ENCODE results near the gene TESK2. TPM values are rescaled to one million over a fixed set of nuclear protein-coding genes. Genes with fewer than 3 reads are reported as not detected.
A peak's percentile ranks its signal among the peaks of the same experiment; 100 is the strongest.

TESK2 gene
- total and polyA plus RNA-seq, 2 of the 13 experiments (the other 11 are each of a cell fraction or from before 2014, with no cell fraction given): 5.5 to 9.6 TPM

DNA sequence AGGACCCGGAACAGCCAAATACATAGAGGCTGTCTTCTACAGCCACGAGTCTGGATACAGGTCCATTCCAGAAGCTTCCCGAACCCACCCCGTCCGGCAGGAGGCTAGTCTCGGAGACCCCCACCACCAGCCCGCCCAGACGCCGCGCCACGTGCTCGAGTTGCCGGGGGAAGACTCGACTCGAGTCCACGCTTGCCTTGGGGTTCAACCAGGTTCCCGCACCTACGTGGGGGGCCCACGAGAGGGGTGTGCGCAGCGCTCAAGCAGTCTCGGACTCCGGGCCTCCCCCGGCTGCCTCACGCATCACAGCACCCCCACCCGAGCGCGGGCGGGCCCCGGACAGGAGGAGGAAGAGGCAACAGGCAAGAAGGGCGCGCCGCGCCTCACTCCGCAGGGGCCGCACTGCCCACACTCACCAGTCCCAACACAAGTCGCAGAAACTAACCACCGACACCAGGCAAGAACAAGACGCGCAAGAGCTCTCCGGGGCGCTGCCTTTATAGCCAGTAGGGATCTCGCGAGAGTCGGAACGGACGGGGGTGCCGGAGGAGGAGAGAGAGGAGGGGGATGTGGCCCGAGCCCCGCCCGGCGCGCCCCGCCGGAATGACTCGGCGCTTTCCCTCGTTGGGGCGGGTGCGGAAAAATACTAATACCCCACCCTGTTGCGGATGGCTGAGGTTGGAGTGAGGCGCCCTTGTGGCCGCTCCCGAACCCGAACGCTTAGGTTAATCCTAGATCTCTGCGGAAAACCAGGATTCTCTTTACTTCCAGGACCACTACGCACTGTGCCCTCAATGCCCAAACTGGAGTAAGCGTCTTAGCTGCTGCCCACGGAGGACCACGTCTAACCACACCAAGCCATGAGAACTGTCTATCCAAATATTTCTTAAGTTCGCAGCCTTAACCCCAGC is 30.7 kb upstream of the TESK2 start, which contains the start of gene PRDX1 (continued):
- TF ChIP-seq PTBP1 (IDR thresholded peaks at IDR 0.05; ENCODE audit: low read depth, low read length, poor library complexity, severe bottlenecking) (no peak), TEAD2 (CRISPR knock-in tag; IDR thresholded peaks at IDR 0.05) (peak; percentile 31; the same call in 1 of the 2 replicates), ZNF552 (CRISPR knock-in tag; IDR thresholded peaks at IDR 0.05; ENCODE audit: borderline replicate concordance) (peak; percentile 91; the same call in 1 of the 2 replicates), ONECUT2 (CRISPR knock-in tag; IDR thresholded peaks at IDR 0.05) (peak; percentile 55), ZNF530 (CRISPR knock-in tag; IDR thresholded peaks at IDR 0.05; ENCODE audit: low read depth) (no peak), IKZF1 (IDR thresholded peaks at IDR 0.05) (no peak), MED8 (CRISPR knock-in tag; IDR thresholded peaks at IDR 0.05; ENCODE audit: insufficient replicate concordance) (peak; percentile 88), ZNF557 (CRISPR knock-in tag; IDR thresholded peaks at IDR 0.05) (peak; percentile 93), AGO1 (IDR thresholded peaks at IDR 0.05; ENCODE audit: low read depth, low read length, poor library complexity, severe bottlenecking) (peak; percentile 77), WIZ (CRISPR knock-in tag; IDR thresholded peaks at IDR 0.05) (no peak; the same call in 1 of the 2 replicates), TCF12 (IDR thresholded peaks at IDR 0.05) (no peak), TCF12 (CRISPR knock-in tag; IDR thresholded peaks at IDR 0.05) (peak; percentile 70; the same call in 1 of the 2 replicates), CBX1 (IDR thresholded peaks at IDR 0.05; ENCODE audit: low read depth) (peak; percentile 96), NCOA5 (CRISPR knock-in tag; IDR thresholded peaks at IDR 0.05) (no peak)
- TF ChIP-seq, protein P1, sequence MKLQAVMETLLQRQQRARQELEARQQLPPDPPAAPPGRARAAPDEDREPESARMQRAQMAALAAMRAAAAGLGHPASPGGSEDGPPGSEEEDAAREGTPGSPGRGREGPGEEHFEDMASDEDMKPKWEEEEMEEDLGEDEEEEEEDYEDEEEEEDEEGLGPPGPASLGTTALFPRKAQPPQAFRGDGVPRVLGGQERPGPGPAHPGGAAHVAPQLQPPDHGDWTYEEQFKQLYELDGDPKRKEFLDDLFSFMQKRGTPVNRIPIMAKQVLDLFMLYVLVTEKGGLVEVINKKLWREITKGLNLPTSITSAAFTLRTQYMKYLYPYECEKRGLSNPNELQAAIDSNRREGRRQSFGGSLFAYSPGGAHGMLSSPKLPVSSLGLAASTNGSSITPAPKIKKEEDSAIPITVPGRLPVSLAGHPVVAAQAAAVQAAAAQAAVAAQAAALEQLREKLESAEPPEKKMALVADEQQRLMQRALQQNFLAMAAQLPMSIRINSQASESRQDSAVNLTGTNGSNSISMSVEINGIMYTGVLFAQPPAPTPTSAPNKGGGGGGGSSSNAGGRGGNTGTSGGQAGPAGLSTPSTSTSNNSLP (IDR thresholded peaks at IDR 0.05; ENCODE audit: low read depth, low read length): 0 out of 2 replicates have a peak, but pooled peaks have one; percentile 17
- TF ChIP-seq, protein P2, sequence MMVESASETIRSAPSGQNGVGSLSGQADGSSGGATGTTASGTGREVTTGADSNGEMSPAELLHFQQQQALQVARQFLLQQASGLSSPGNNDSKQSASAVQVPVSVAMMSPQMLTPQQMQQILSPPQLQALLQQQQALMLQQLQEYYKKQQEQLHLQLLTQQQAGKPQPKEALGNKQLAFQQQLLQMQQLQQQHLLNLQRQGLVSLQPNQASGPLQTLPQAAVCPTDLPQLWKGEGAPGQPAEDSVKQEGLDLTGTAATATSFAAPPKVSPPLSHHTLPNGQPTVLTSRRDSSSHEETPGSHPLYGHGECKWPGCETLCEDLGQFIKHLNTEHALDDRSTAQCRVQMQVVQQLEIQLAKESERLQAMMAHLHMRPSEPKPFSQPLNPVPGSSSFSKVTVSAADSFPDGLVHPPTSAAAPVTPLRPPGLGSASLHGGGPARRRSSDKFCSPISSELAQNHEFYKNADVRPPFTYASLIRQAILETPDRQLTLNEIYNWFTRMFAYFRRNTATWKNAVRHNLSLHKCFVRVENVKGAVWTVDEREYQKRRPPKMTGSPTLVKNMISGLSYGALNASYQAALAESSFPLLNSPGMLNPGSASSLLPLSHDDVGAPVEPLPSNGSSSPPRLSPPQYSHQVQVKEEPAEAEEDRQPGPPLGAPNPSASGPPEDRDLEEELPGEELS (CRISPR knock-in tag; IDR thresholded peaks at IDR 0.05): peak; percentile 75
- TF ChIP-seq, protein P3, sequence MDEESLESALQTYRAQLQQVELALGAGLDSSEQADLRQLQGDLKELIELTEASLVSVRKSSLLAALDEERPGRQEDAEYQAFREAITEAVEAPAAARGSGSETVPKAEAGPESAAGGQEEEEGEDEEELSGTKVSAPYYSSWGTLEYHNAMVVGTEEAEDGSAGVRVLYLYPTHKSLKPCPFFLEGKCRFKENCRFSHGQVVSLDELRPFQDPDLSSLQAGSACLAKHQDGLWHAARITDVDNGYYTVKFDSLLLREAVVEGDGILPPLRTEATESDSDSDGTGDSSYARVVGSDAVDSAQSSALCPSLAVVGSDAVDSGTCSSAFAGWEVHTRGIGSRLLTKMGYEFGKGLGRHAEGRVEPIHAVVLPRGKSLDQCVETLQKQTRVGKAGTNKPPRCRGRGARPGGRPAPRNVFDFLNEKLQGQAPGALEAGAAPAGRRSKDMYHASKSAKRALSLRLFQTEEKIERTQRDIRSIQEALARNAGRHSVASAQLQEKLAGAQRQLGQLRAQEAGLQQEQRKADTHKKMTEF (CRISPR knock-in tag; IDR thresholded peaks at IDR 0.05): peak; percentile 92
- TF ChIP-seq, protein P4, sequence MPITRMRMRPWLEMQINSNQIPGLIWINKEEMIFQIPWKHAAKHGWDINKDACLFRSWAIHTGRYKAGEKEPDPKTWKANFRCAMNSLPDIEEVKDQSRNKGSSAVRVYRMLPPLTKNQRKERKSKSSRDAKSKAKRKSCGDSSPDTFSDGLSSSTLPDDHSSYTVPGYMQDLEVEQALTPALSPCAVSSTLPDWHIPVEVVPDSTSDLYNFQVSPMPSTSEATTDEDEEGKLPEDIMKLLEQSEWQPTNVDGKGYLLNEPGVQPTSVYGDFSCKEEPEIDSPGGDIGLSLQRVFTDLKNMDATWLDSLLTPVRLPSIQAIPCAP (CRISPR knock-in tag; IDR thresholded peaks at IDR 0.05; ENCODE audit: low read depth): no peak
- TF ChIP-seq, protein P5, sequence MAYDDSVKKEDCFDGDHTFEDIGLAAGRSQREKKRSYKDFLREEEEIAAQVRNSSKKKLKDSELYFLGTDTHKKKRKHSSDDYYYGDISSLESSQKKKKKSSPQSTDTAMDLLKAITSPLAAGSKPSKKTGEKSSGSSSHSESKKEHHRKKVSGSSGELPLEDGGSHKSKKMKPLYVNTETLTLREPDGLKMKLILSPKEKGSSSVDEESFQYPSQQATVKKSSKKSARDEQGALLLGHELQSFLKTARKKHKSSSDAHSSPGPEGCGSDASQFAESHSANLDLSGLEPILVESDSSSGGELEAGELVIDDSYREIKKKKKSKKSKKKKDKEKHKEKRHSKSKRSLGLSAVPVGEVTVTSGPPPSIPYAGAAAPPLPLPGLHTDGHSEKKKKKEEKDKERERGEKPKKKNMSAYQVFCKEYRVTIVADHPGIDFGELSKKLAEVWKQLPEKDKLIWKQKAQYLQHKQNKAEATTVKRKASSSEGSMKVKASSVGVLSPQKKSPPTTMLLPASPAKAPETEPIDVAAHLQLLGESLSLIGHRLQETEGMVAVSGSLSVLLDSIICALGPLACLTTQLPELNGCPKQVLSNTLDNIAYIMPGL (CRISPR knock-in tag; IDR thresholded peaks at IDR 0.05; ENCODE audit: borderline replicate concordance in 1 of 2, low read depth in 1 of 2): peak; percentile 95
